SH-SY5Y (cell line): ENCODE data around the gene AGBL1.

ENCODE experiments used
- GATA2 ChIP-seq: IDR thresholded peaks from 2 replicates; pipeline ENCODE4 v1.6.1; 2011; ENCODE audit warnings: mild to moderate bottlenecking, low read depth, low read length
- GATA3 ChIP-seq: IDR thresholded peaks from 2 replicates; pipeline ENCODE4 v1.6.1; 2011; ENCODE audit warnings: low read depth, mild to moderate bottlenecking, low read length, moderate library complexity

DNA sequence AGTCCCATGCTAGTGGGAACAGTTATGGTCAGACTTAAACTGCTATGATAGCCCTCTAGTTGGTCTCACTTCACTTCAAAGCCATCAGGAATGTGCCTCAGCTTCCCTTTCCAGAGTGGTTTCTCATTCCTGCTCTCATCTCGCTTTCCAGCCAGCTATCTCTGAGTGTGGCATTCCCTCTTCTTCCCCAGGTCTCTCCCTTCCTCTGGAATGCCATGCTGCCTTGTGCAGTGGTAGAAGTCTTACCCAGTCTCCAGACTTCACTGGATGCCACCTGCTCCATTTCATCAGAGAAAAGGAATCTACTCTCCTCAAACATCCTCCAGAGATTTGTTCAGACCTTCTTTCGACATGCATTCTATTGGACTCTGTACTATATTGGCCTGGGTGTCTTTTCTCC, 83.0 kb downstream of the AGBL1 start:
- TF ChIP-seq GATA2 (no peak), GATA3 (no peak)
